ENCODE measurements around the gene RABL6.

RABL6 gene

GRCh38 chr9:136849038-136849959 is 41.6 kb downstream of the RABL6 start, which contains the start of gene PHPT1:
PHPT1 (plus strand) TSS chr9:136849409; CDS start chr9:136849431, 22 bp downstream.
- DNase-seq: peak; percentile 92 to 93

- no peak for DNase-seq
Observed at GRCh38 chr9:136849960-136850865, 42.5 kb downstream of the RABL6 start.

- DNase-seq: no peak
Observed at GRCh38 chr9:136850866-136851775, 43.4 kb downstream of the RABL6 start.

- no peak for DNase-seq
Observed at GRCh38 chr9:136851941-136852663, 44.4 kb downstream of the RABL6 start, which contains the start of gene MAMDC4. MAMDC4 (plus strand) TSS chr9:136852346; CDS start chr9:136852417, 71 bp downstream.

GRCh38 chr9:136852664-136853595 is 45.2 kb downstream of the RABL6 start:
- no peak for DNase-seq

GRCh38 chr9:136853596-136854112 is 45.9 kb downstream of the RABL6 start:
- DNase-seq: no peak

GRCh38 chr9:136854113-136854841 is 46.5 kb downstream of the RABL6 start:
- DNase-seq: no peak

- DNase-seq: no peak
Observed at GRCh38 chr9:136854842-136855460, 47.2 kb downstream of the RABL6 start.

- no peak for DNase-seq
Observed at GRCh38 chr9:136855461-136856078, 47.8 kb downstream of the RABL6 start.

GRCh38 chr9:136856079-136856476 is 48.3 kb downstream of the RABL6 start:
- DNase-seq: no peak

- DNase-seq: no peak
Observed at GRCh38 chr9:136856541-136857141, 48.9 kb downstream of the RABL6 start.

- no peak for DNase-seq
Observed at GRCh38 chr9:136857166-136857565, 49.4 kb downstream of the RABL6 start.

- DNase-seq: no peak
Observed at GRCh38 chr9:136857581-136858412, 50.0 kb downstream of the RABL6 start.

GRCh38 chr9:136858452-136858843 is 50.7 kb downstream of the RABL6 start:
- DNase-seq: no peak

GRCh38 chr9:136858844-136859757 is 51.4 kb downstream of the RABL6 start:
- DNase-seq: no peak

GRCh38 chr9:136860529-136860928 is 52.8 kb downstream of the RABL6 start:
- no peak for DNase-seq
